Stimulated activated CD8-positive, alpha-beta memory T cell treated with anti-CD3 and anti-CD28 coated beads, Interleukin-15, amount 100 ng/mL, for 24 hours (primary cell): ENCODE measurements around the gene TMEM108.

Experiments used
- DNase-seq: peaks from one replicate; pipeline ENCODE4 v3.0.0-alpha.2; 2020; ENCODE audit warnings: low read depth

TMEM108 gene

GRCh38 chr3:133360476-133360875, 322.3 kb downstream of the TMEM108 start:
- DNase-seq: no peak

GRCh38 chr3:133361011-133361410, 322.8 kb downstream of the TMEM108 start:
- no peak for DNase-seq

- no peak for DNase-seq
Observed at GRCh38 chr3:133361435-133361834, 323.2 kb downstream of the TMEM108 start.

GRCh38 chr3:133362539-133362938, 324.3 kb downstream of the TMEM108 start:
- DNase-seq: no peak

GRCh38 chr3:133364704-133365103, 326.5 kb downstream of the TMEM108 start:
- DNase-seq: no peak

- no peak for DNase-seq
Observed at GRCh38 chr3:133366921-133367320, 328.7 kb downstream of the TMEM108 start.

- DNase-seq: no peak
Observed at GRCh38 chr3:133367403-133367802, 329.2 kb downstream of the TMEM108 start.

- DNase-seq: no peak
Observed at GRCh38 chr3:133367956-133368355, 329.8 kb downstream of the TMEM108 start.

GRCh38 chr3:133368371-133369067, 330.3 kb downstream of the TMEM108 start:
- DNase-seq: no peak

- DNase-seq: no peak
Observed at GRCh38 chr3:133369068-133369440, 330.9 kb downstream of the TMEM108 start.

GRCh38 chr3:133371181-133371580, 333.0 kb downstream of the TMEM108 start:
- DNase-seq: no peak

- no peak for DNase-seq
Observed at GRCh38 chr3:133371676-133372075, 333.5 kb downstream of the TMEM108 start.

- DNase-seq: no peak
Observed at GRCh38 chr3:133374708-133375402, 336.7 kb downstream of the TMEM108 start.

- DNase-seq: no peak
Observed at GRCh38 chr3:133375403-133375745, 337.2 kb downstream of the TMEM108 start.

GRCh38 chr3:133376810-133377209, 338.6 kb downstream of the TMEM108 start:
- DNase-seq: no peak

GRCh38 chr3:133377396-133377795, 339.2 kb downstream of the TMEM108 start:
- DNase-seq: no peak

GRCh38 chr3:133379926-133380325, 341.7 kb downstream of the TMEM108 start:
- no peak for DNase-seq

GRCh38 chr3:133380481-133381225, 342.5 kb downstream of the TMEM108 start:
- DNase-seq: no peak

- DNase-seq: no peak
Observed at GRCh38 chr3:133381346-133382109, 343.3 kb downstream of the TMEM108 start.

- no peak for DNase-seq
Observed at GRCh38 chr3:133383175-133383574, 345.0 kb downstream of the TMEM108 start.

- DNase-seq: no peak
Observed at GRCh38 chr3:133383741-133384140, 345.6 kb downstream of the TMEM108 start.

GRCh38 chr3:133384331-133385027, 346.3 kb downstream of the TMEM108 start:
- no peak for DNase-seq
